SK-N-DZ (cell line): ENCODE data around the gene EBLN2. TPM values are rescaled to one million over a fixed set of nuclear protein-coding genes. Genes with fewer than 3 reads are reported as not detected.

Source experiments
- DNase-seq: peaks from one replicate; pipeline ENCODE4 v3.0.0-alpha.2; 2015; ENCODE audit warnings: low spot score
- polyA plus RNA-seq, 2 experiments: library from polyadenylated mRNA; depleted of rRNA; stranded (reverse); fragments of >200 nt; gene quantifications; 2 replicates each; pipeline ENCODE4 v1.2.3, GENCODE V29; 2014

Gene EBLN2
- 0.43 and 1.1 TPM in 2 replicates for polyA plus RNA-seq (2014; cell fraction: cytosol; rRNA removed)
- 4.5 and 11.5 TPM in 2 replicates for polyA plus RNA-seq (2014; cell fraction: nucleus; rRNA removed)

GRCh38 chr3:73061416-73061815 lies at the start of gene EBLN2:
EBLN2 (plus strand) TSS chr3:73061659; CDS start chr3:73062082, 423 bp downstream.
- DNase-seq: no peak

GRCh38 chr3:73018298-73018697 lies 43.2 kb upstream of the EBLN2 start:
- DNase-seq: no peak

- no peak for DNase-seq
These were observed 42.5 kb upstream of the EBLN2 start for GRCh38 chr3:73018790-73019441.

GRCh38 chr3:73021301-73021835 lies 40.1 kb upstream of the EBLN2 start:
- no peak for DNase-seq

GRCh38 chr3:73024836-73025235 lies 36.6 kb upstream of the EBLN2 start:
- no peak for DNase-seq

GRCh38 chr3:73026111-73026759 lies 35.2 kb upstream of the EBLN2 start:
- no peak for DNase-seq

GRCh38 chr3:73026760-73027113 lies 34.7 kb upstream of the EBLN2 start:
- no peak for DNase-seq

- no peak for DNase-seq
These were observed 32.7 kb upstream of the EBLN2 start for GRCh38 chr3:73028803-73029202.

GRCh38 chr3:73029321-73029796 lies 32.1 kb upstream of the EBLN2 start:
- DNase-seq: no peak

- DNase-seq: no peak
These were observed 31.3 kb upstream of the EBLN2 start for GRCh38 chr3:73030073-73030597.

- DNase-seq: no peak
These were observed 29.8 kb upstream of the EBLN2 start for GRCh38 chr3:73031573-73032103.

GRCh38 chr3:73036694-73037591 lies 24.5 kb upstream of the EBLN2 start:
- DNase-seq: no peak

GRCh38 chr3:73041537-73041936 lies 19.9 kb upstream of the EBLN2 start:
- no peak for DNase-seq

GRCh38 chr3:73043414-73043813 lies 18.0 kb upstream of the EBLN2 start:
- no peak for DNase-seq

- DNase-seq: no peak
These were observed 16.1 kb upstream of the EBLN2 start for GRCh38 chr3:73045391-73045790.

GRCh38 chr3:73046195-73046594 lies 15.3 kb upstream of the EBLN2 start:
- no peak for DNase-seq

GRCh38 chr3:73049319-73049718 lies 12.1 kb upstream of the EBLN2 start:
- DNase-seq: no peak

- DNase-seq: no peak
These were observed 8.6 kb upstream of the EBLN2 start for GRCh38 chr3:73052857-73053256.

GRCh38 chr3:73055583-73055982 lies 5.9 kb upstream of the EBLN2 start:
- DNase-seq: no peak

- DNase-seq: peak; percentile 30
These were observed 5.2 kb upstream of the EBLN2 start for GRCh38 chr3:73056014-73056844.

- no peak for DNase-seq
These were observed 4.7 kb upstream of the EBLN2 start for GRCh38 chr3:73056845-73057150.
